Psoas muscle (tissue), 8 donors: Measurements from ENCODE around the gene ADAM8. TPM values are rescaled to one million over a fixed set of nuclear protein-coding genes. Genes with fewer than 3 reads are reported as not detected.

Source experiments
- ATAC-seq, 4 donors: fragments of 200-7000 bp; cut with Tn5 transposase; one replicate each; pipeline ENCODE4 v1.9.1; 2020; ENCODE audit warnings: moderate library complexity in 3 of 4, mild to moderate bottlenecking in 2 of 4
- DNase-seq, 2 donors: peaks; one replicate each; pipeline ENCODE4 v3.0.0-alpha.2; 2020
- H3K27ac ChIP-seq: fragments of 200-600 bp; one replicate; pipeline ENCODE4 v1.8.0; 2022
- H3K27me3 ChIP-seq, 3 donors: fragments of 200-600 bp in 1 of 3; one replicate each; pipeline versions ENCODE4 v1.6.1 to v1.8.0; 2013 to 2022; ENCODE audit warnings: low read length in 2 of 3, mild to moderate bottlenecking in 2 of 3, moderate library complexity in 1 of 3; ENCODE audit not compliant: insufficient read depth in 3 of 3
- H3K36me3 ChIP-seq, 2 donors: fragments of 200-600 bp in 1 of 2; one replicate each; pipeline versions ENCODE4 v1.6.1 to v1.8.0; 2013 to 2022; ENCODE audit warnings: low read depth in 1 of 2, mild to moderate bottlenecking in 1 of 2, moderate library complexity in 1 of 2; ENCODE audit not compliant: insufficient read depth in 1 of 2
- H3K4me1 ChIP-seq: fragments of 200-600 bp; one replicate; pipeline ENCODE4 v1.8.0; 2022
- H3K4me3 ChIP-seq: fragments of 200-600 bp; one replicate; pipeline ENCODE4 v1.8.0; 2022; ENCODE audit warnings: mild to moderate bottlenecking
- H3K9me3 ChIP-seq: fragments of 200-600 bp; one replicate; pipeline ENCODE4 v1.8.0; 2022
- WGBS, 3 donors: extraction: QIAGEN DNeasy Blood & Tissue Kit; methylation state at CpG; one replicate each; pipeline versions ENCODE4 v1.1.6 to v1.1.7; 2013; 5-methylcytosine and 5-hydroxymethylcytosine counted together
- intact Hi-C, 2 donors: fragments of 100-400 bp; cut with DNase I; formaldehyde crosslinking; loops; one replicate each; pipeline versions ENCODE4 v1.11.0 to v1.14.2; 2022
- polyA plus RNA-seq, 3 donors: library from polyadenylated mRNA; stranded (reverse); fragments of 200-250 nt; gene quantifications; one replicate each; pipeline ENCODE4 v1.2.3, GENCODE V29; 2013
- total RNA-seq, 4 donors: library from RNA; stranded (reverse); fragmentation: NEBNext Ultra II Directional in 2 of 4; extraction: Animal tissue kit (Norgen Biotek cat#: 25700) in 2 of 4; gene quantifications; one replicate each; pipeline versions ENCODE4 v1.2.1 to v1.2.4, GENCODE V29; 2021 to 2023
- TF ChIP-seq, protein P1 (sequence below): fragments of 200-600 bp; IDR thresholded peaks from one replicate; pipeline ENCODE4 v1.8.0; 2022; ENCODE audit warnings: antibody characterized with exemption
- donor health status: healthy with polysubstance abuse.
- donor health status: DM: no; HTN: no; CAD: no; lungs with moderate emphysema.
- donor health status: Bipolar disorder and iron deficiency.
- donor health status: healthy.
- donor health status: DM: yes; HTN: yes; CAD: no.
- donor health status: DM: no; HTN: no; CAD: no.
- donor health status: DM: no; HTN: no; CAD: no.
- donor health status: DM: yes; HTN: yes; CAD: no.

Gene ADAM8
- total and polyA plus RNA-seq, 7 donors, result 0.21 to 2.8 (median 2.2) TPM

GRCh38 chr10:133258066-133258817 lies 18.4 kb downstream of the ADAM8 start:
- Histone ChIP-seq H3K4me3 (peak overlapping the region; percentile 47), H3K36me3 (no peaks in the 10 kb centered on the region), H3K27ac (peak overlapping the region; percentile 46), H3K9me3 (no peaks in the 10 kb centered on the region), H3K4me1 (peaks cover 15% of the 10 kb centered on the region), H3K27me3 (no peaks in the 10 kb centered on the region)
- 67 to 70% (median 67%) methylated on average over 18 to 21 of the region's 21 CpGs for WGBS, 3 donors
- no peak for DNase-seq
- ATAC-seq, result no peak
- intact Hi-C loops, result no loop called here
- TF ChIP-seq, protein P1, sequence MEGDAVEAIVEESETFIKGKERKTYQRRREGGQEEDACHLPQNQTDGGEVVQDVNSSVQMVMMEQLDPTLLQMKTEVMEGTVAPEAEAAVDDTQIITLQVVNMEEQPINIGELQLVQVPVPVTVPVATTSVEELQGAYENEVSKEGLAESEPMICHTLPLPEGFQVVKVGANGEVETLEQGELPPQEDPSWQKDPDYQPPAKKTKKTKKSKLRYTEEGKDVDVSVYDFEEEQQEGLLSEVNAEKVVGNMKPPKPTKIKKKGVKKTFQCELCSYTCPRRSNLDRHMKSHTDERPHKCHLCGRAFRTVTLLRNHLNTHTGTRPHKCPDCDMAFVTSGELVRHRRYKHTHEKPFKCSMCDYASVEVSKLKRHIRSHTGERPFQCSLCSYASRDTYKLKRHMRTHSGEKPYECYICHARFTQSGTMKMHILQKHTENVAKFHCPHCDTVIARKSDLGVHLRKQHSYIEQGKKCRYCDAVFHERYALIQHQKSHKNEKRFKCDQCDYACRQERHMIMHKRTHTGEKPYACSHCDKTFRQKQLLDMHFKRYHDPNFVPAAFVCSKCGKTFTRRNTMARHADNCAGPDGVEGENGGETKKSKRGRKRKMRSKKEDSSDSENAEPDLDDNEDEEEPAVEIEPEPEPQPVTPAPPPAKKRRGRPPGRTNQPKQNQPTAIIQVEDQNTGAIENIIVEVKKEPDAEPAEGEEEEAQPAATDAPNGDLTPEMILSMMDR, result no peak

DNA sequence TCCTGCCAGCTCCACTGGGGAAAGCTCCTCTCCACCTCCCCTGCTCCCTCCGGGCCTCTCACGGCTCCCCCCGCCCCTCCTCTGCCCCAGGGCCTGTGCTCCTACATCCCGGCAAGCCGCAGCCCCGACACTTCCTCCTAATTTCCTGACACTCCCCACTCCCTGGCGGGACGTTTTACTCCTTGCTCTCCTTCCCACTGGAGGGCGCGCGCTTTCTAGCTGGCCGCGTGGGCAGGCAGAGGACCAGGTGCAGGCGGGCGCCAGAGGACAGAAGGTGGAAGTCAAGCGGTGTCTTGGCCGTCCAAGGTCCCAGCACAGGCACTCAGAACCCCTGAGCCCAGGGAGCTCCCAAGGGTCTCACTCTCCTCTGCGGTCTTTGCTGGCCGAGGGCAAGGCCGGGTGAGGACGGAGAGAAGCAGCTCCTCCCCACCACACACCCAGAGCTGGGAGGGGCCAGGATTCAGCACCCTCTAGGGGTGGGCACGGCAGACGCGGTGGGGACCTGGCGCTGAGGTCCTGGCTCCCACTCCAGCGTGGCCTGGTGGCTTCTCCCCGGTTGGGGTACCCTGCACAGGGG lies 19.1 kb downstream of the ADAM8 start:
- no peak overlapping the region for H3K27ac ChIP-seq
- DNase-seq (peak; percentile 63 to 75), ATAC-seq (peak in 3 of 4 donors; percentile 21 to 40 (median 35))
- TF ChIP-seq, protein P1, result peak; percentile 30
- H3K36me3 ChIP-seq, result no peaks in the 10 kb centered on the region
- H3K9me3 ChIP-seq, result no peaks in the 10 kb centered on the region
- intact Hi-C loops, result no loop called here
- no peaks in the 10 kb centered on the region for H3K27me3 ChIP-seq
- WGBS, 3 donors, result 5 to 10% (median 7%) methylated on average over 21 to 27 of the region's 27 CpGs
- H3K4me1 ChIP-seq, result peaks cover 15% of the 10 kb centered on the region
- peak overlapping the region; percentile 47 for H3K4me3 ChIP-seq

DNA sequence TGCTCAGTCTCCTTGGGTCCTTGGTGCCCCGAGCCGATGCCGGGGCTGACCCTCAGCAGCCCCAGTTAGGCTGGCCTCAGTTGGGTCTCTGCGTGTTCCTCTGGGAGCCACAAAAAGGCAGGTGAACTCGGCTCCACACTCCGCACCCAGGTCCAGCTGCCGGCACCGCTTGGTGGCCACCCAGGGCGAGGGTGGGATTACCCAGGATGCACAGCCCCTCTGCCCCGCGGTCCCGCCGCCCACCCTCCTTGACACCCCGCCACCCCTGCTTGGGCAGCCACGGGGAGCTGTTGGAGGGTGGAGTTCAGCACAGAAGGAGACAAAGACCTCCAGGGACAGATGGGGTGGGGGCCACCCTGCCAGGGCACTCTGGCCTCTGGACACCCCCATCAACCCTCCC lies 21.3 kb downstream of the ADAM8 start:
- Histone ChIP-seq H3K4me3 (no peak overlapping the region), H3K9me3 (no peaks in the 10 kb centered on the region), H3K27me3 (peaks cover 0 to 2% (median 0%) of the 10 kb centered on the region in 3 donors), H3K36me3 (no peaks in the 10 kb centered on the region), H3K4me1 (peaks cover 9% of the 10 kb centered on the region), H3K27ac (no peak overlapping the region)
- no peak for DNase-seq
- ATAC-seq, result no peak
- 78 to 87% (median 83%) methylated on average over 15 of the region's 15 CpGs for WGBS, 3 donors
- intact Hi-C loops, result no loop called here
- TF ChIP-seq, protein P1, result no peak

DNA sequence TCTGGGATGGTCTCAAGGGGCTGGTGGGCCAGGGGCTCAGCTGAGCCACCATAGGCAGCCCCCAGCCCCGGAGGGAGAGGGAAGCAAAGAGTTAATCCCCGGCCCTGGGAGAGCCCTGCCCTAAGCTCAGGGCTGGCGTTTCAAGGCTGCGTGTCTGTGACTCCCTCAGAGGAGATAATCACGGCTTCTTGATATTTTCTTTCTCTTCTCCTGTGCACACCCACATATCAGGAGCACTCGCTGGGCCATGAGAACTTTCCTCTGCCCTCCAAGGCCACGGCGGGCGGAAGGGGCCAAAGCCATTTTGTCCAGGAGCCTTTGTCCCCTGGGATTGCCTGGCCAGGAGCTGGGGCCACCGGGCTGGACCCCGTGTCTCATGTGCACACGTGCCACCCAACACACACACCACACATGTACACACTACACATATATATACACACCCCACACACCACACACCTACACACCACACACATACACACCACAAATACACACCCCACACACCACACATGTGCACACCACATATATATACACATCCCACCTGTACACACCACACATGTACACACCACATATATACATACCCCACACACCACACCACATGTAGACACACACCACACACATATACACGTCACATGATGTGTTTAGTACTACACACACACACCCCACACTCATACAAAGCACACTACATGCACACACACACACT lies 22.1 kb downstream of the ADAM8 start:
- 43 to 62% (median 47%) methylated on average over 13 of the region's 13 CpGs for WGBS, 3 donors
- TF ChIP-seq, protein P1, result no peak
- ATAC-seq, result no peak

More for the DNA sequence above, 22.1 kb downstream of the ADAM8 start:
- Histone ChIP-seq H3K9me3 (no peaks in the 10 kb centered on the region), H3K4me1 (peaks cover 9% of the 10 kb centered on the region), H3K27ac (no peak overlapping the region), H3K36me3 (no peaks in the 10 kb centered on the region), H3K27me3 (peaks cover 0 to 8% (median 0%) of the 10 kb centered on the region in 3 donors), H3K4me3 (no peak overlapping the region)
- intact Hi-C loops, result no loop called here
- no peak for DNase-seq
